GM23338 (cell line): ENCODE measurements around the gene NLRP6. TPM values are rescaled to one million over a fixed set of nuclear protein-coding genes. Genes with fewer than 3 reads are reported as not detected.
A peak's percentile ranks its signal among the peaks of the same experiment; 100 is the strongest.

Experiments used
- ATAC-seq: fragments of 200-7000 bp; cut with Tn5 transposase; 3 replicates; pipeline ENCODE4 v1.9.1; 2020
- DNase-seq: peaks from one replicate; pipeline ENCODE4 v3.0.0-alpha.2; 2015; ENCODE audit warnings: low spot score
- H2AFZ ChIP-seq: fragments of 200-600 bp; sonication (generic); 2 replicates; pipeline ENCODE4 v1.8.0; 2016; ENCODE audit warnings: antibody characterized with exemption, mild to moderate bottlenecking, moderate library complexity
- H3F3A ChIP-seq: fragments of 200-600 bp; sonication (generic); replicated peaks from 2 replicates; pipeline ENCODE4 v1.8.0; 2017; ENCODE audit warnings: antibody characterized with exemption, mixed run types, low read depth
- H3K27ac ChIP-seq: fragments of 200-600 bp; sonication (generic); 2 replicates; pipeline ENCODE4 v1.6.1; 2016; ENCODE audit warnings: low read depth
- H3K27me3 ChIP-seq: fragments of 200-600 bp; sonication (generic); 2 replicates; pipeline ENCODE4 v1.8.0; 2016; ENCODE audit warnings: mild to moderate bottlenecking, mixed run types, moderate library complexity; ENCODE audit not compliant: insufficient read depth
- H3K36me3 ChIP-seq: fragments of 200-600 bp; sonication (generic); 2 replicates; pipeline ENCODE4 v1.8.0; 2016; ENCODE audit warnings: mild to moderate bottlenecking; ENCODE audit not compliant: insufficient read depth
- H3K4me1 ChIP-seq: fragments of 200-600 bp; sonication (generic); 2 replicates; pipeline ENCODE4 v1.8.0; 2016; ENCODE audit warnings: mild to moderate bottlenecking, moderate library complexity; ENCODE audit not compliant: insufficient read depth
- H3K4me2 ChIP-seq: fragments of 200-600 bp; sonication (generic); 2 replicates; pipeline ENCODE4 v1.7.1; 2017; ENCODE audit warnings: mixed run types
- H3K4me3 ChIP-seq: fragments of 200-600 bp; sonication (generic); 2 replicates; pipeline ENCODE4 v1.6.1; 2016; ENCODE audit warnings: mixed run types
- H3K79me2 ChIP-seq: fragments of 200-600 bp; sonication (generic); replicated peaks from 2 replicates; pipeline ENCODE4 v1.8.0; 2017; ENCODE audit warnings: mild to moderate bottlenecking; ENCODE audit not compliant: insufficient read depth
- H3K9me2 ChIP-seq: fragments of 200-600 bp; sonication (generic); 2 replicates; pipeline ENCODE4 v1.8.0; 2017; ENCODE audit not compliant: insufficient read depth
- H4K20me1 ChIP-seq: fragments of 200-600 bp; sonication (generic); replicated peaks from 2 replicates; pipeline ENCODE4 v1.8.0; 2017; ENCODE audit warnings: mild to moderate bottlenecking; ENCODE audit not compliant: insufficient read depth
- H3K27ac Mint-ChIP-seq: 2 replicates; pipeline ENCODE4 v1.8.0; 2020; ENCODE audit warnings: inconsistent platforms, mild to moderate bottlenecking, moderate library complexity, mixed read lengths
- H3K27me3 Mint-ChIP-seq: 3 replicates; pipeline ENCODE4 v1.8.0; 2022; ENCODE audit warnings: low read depth, mild to moderate bottlenecking, moderate library complexity, mixed read lengths, inconsistent platforms; ENCODE audit not compliant: insufficient read depth, poor library complexity
- H3K36me3 Mint-ChIP-seq: 3 replicates; pipeline ENCODE4 v1.8.0; 2021; ENCODE audit warnings: low read depth, mild to moderate bottlenecking, inconsistent platforms, moderate library complexity, mixed read lengths
- H3K4me1 Mint-ChIP-seq: 3 replicates; pipeline ENCODE4 v1.8.0; 2020; ENCODE audit warnings: mild to moderate bottlenecking, inconsistent platforms, mixed read lengths
- H3K4me3 Mint-ChIP-seq: 3 replicates; pipeline ENCODE4 v1.8.0; 2021; ENCODE audit warnings: moderate library complexity, mild to moderate bottlenecking, inconsistent platforms, mixed read lengths
- H3K9me3 Mint-ChIP-seq: 3 replicates; pipeline ENCODE4 v1.8.0; 2020; ENCODE audit warnings: moderate library complexity, mild to moderate bottlenecking, inconsistent platforms, mixed read lengths
- CREB1 ChIP-seq: fragments of 250-450 bp; sonication (Bioruptor Pico); IDR thresholded peaks from 2 replicates; pipeline ENCODE4 v1.5.0; 2020; ENCODE audit warnings: low read depth, mild to moderate bottlenecking, moderate library complexity
- CTCF ChIP-seq, 2 experiments: fragments of 200-600 bp in 1 of 2; sonication (generic) in 1 of 2; conservative IDR thresholded peaks; 2 replicates each; pipeline versions ENCODE4 v1.5.1 to v1.6.1; 2016 to 2017; ENCODE audit warnings: antibody characterized with exemption in 2 of 2, low read depth in 2 of 2, mild to moderate bottlenecking in 2 of 2, moderate library complexity in 1 of 2
- EZH2 ChIP-seq: fragments of 200-600 bp; sonication (generic); IDR thresholded peaks from one replicate; pipeline ENCODE4 v1.8.0; 2017; ENCODE audit warnings: antibody characterized with exemption, mild to moderate bottlenecking, low read depth; ENCODE audit not compliant: unreplicated experiment
- JUNB ChIP-seq: IDR thresholded peaks from one replicate; pipeline ENCODE4 v1.6.1; 2016; ENCODE audit warnings: antibody characterized with exemption; ENCODE audit not compliant: unreplicated experiment
- NANOG ChIP-seq: IDR thresholded peaks from 2 replicates; pipeline ENCODE4 v1.6.1; 2016; ENCODE audit warnings: antibody characterized with exemption, borderline replicate concordance
- POLR2AphosphoS5 ChIP-seq: IDR thresholded peaks from 2 replicates; pipeline ENCODE4 v1.6.1; 2016; ENCODE audit warnings: antibody characterized with exemption, low read depth
- REST ChIP-seq: IDR thresholded peaks from one replicate; pipeline ENCODE4 v1.6.1; 2018; ENCODE audit warnings: antibody characterized with exemption; ENCODE audit not compliant: unreplicated experiment
- ZNF114 ChIP-seq: fragments of 250-450 bp; sonication (Bioruptor Pico); IDR thresholded peaks from 2 replicates; pipeline ENCODE4 v1.5.0; 2020; ENCODE audit warnings: mild to moderate bottlenecking, moderate library complexity
- ZNF331 ChIP-seq: fragments of 250-450 bp; sonication (Bioruptor Pico); IDR thresholded peaks from 2 replicates; pipeline ENCODE4 v1.5.0; 2020; ENCODE audit warnings: low read depth, mild to moderate bottlenecking, moderate library complexity
- polyA plus RNA-seq: library from polyadenylated mRNA; unstranded; fragments of >200 nt; fragmentation: Nextera tagmentation; extraction: Ambion mirVana; gene quantifications from 2 replicates; pipeline ENCODE4 v1.2.1, GENCODE V29; 2016
- total RNA-seq: library from RNA; depleted of rRNA; stranded (reverse); fragments of >200 nt; shearing (Covaris generic); gene quantifications from 2 replicates; pipeline ENCODE4 v1.2.3, GENCODE V29; 2014

Gene NLRP6
- total and polyA plus RNA-seq, 2 experiments from 2014 or later: 0.15 to 0.73 TPM

DNA sequence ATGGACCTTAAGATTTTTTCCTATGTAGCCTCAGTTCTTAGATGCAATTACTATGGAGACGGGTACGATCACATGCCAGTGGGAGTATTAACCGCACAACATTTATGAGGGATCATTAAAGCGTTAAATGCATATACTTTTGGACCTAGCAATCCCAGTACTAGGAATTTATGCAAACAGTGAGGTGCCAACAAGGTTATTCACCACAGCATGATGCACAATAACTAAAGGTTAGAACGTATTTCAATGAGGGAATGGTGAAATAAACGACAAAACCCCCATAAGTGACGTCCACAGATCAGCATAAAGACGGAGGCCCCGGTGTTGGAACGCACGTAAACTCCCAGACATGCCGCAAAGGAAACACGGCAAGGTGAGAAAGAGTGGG, 42.6 kb upstream of the NLRP6 start:
- Histone ChIP-seq H3K27ac (no peak overlapping the region), H3F3A (peaks cover 11% of the 10 kb centered on the region; the same call in 1 of the 2 replicates), H3K4me3 (peak overlapping the region; percentile 88), H4K20me1 (peaks cover 15% of the 10 kb centered on the region), H3K4me2 (peak overlapping the region; percentile 92), H3K4me1 (peaks cover 10% of the 10 kb centered on the region), H2AFZ (peak overlapping the region; percentile 94), H3K36me3 (0 out of 2 replicates have a peak, but pooled peaks cover 5% of the 10 kb centered on the region), H3K27me3 (no peaks in the 10 kb centered on the region), H3K79me2 (peaks cover 26% of the 10 kb centered on the region), H3K9me2 (no peaks in the 10 kb centered on the region)
- no peak for DNase-seq
- Mint-ChIP-seq H3K4me3 (peak overlapping the region; percentile 93), H3K9me3 (no peaks in the 10 kb centered on the region), H3K36me3 (peaks cover 7% of the 10 kb centered on the region), H3K27ac (0 out of 2 replicates have a peak overlapping the region, but pooled peaks have one; percentile 13), H3K4me1 (0 out of 3 replicates have a peak, but pooled peaks cover 4% of the 10 kb centered on the region), H3K27me3 (peaks cover 5% of the 10 kb centered on the region)
- ATAC-seq: no peak
- TF ChIP-seq POLR2AphosphoS5 (no peak), JUNB (no peak), CTCF (conservative IDR thresholded peaks at IDR 0.05; ENCODE audit: low read depth in 2 of 2) (no peak), REST (no peak), ZNF331 (CRISPR knock-in tag) (no peak), EZH2 (no peak), NANOG (no peak)

DNA sequence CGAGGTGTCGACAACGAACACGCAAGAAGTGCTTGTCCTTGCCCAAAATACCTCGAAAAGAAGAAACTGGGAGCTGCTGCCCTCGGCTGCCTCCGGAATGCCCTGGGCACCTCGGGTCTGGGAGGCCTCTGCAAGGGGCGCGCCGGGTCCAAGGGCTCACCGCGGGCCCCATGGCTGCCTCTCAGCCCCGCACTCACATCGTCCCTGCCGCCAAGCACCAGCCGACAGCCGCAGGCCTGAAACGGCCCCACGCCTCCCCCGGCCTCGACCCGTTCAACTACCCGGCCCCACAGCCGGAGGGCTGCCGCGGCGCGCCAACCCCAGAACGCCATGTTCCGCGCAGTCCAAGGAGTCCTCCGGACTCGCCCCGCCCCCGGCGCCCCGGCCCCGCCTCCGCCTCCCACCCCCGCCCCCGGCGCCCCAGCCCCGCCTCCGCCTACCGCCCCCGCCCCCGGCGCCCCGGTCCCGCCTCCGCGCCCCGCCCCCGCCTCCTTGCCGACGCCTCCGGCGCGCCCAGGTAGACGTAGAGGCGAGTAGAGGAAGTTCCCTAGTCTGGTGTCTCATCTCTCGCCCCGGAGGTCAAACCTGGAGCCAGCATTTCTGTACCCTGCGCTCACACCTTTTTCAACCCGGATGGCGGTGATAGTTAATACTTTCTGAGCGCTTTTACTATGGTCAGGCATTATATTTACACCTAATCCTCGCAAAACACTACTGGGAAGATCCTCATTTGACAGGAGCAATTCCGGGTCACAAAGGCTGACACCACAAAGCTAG, 42.0 kb upstream of the NLRP6 start, which contains the start of gene SIRT3:
SIRT3 (minus strand) TSS at position 346 of the 777 bp plus-strand sequence; CDS start at position 332, 14 bp downstream.
- Histone ChIP-seq H3K4me3 (peak within 1 kb of the TSS; percentile 99), H3K36me3 (peaks cover 5% of the 10 kb centered on the region; the same call in 1 of the 2 replicates), H2AFZ (peak within 1 kb of the TSS; percentile 99), H3F3A (peaks cover 11% of the 10 kb centered on the region; the same call in 1 of the 2 replicates), H3K27me3 (no peaks in the 10 kb centered on the region), H3K4me1 (peaks cover 10% of the 10 kb centered on the region), H3K79me2 (peaks cover 26% of the 10 kb centered on the region), H3K4me2 (peak within 1 kb of the TSS; percentile 100), H4K20me1 (peaks cover 15% of the 10 kb centered on the region), H3K27ac (peak within 1 kb of the TSS; percentile 91; the same call in 1 of the 2 replicates), H3K9me2 (no peaks in the 10 kb centered on the region)
- ATAC-seq: peak; percentile 92
- DNase-seq: peak; percentile 94
- H3K36me3 Mint-ChIP-seq: peaks cover 9% of the 10 kb centered on the region
- H3K9me3 Mint-ChIP-seq: no peaks in the 10 kb centered on the region
- TF ChIP-seq POLR2AphosphoS5 (peak; percentile 76), CREB1 (peak; percentile 74), ZNF114 (CRISPR knock-in tag) (no peak), CTCF (conservative IDR thresholded peaks at IDR 0.05; ENCODE audit: low read depth in 2 of 2) (0 out of 4 replicates have a peak, but pooled peaks of 1 of the 2 experiments have one; percentile 9)
- H3K27ac Mint-ChIP-seq: peak within 1 kb of the TSS; percentile 96
- 0 out of 3 replicates have a peak, but pooled peaks cover 4% of the 10 kb centered on the region for H3K4me1 Mint-ChIP-seq
- H3K27me3 Mint-ChIP-seq: peaks cover 5% of the 10 kb centered on the region
- peak within 1 kb of the TSS; percentile 93 for H3K4me3 Mint-ChIP-seq
